Measurements from ENCODE around the gene TTLL11. TPM values are rescaled to one million over a fixed set of nuclear protein-coding genes. Genes with fewer than 3 reads are reported as not detected.

TTLL11 gene
- total and polyA plus RNA-seq, 2 experiments from 2014 or later, result 0.57 to 1.4 TPM

DNA sequence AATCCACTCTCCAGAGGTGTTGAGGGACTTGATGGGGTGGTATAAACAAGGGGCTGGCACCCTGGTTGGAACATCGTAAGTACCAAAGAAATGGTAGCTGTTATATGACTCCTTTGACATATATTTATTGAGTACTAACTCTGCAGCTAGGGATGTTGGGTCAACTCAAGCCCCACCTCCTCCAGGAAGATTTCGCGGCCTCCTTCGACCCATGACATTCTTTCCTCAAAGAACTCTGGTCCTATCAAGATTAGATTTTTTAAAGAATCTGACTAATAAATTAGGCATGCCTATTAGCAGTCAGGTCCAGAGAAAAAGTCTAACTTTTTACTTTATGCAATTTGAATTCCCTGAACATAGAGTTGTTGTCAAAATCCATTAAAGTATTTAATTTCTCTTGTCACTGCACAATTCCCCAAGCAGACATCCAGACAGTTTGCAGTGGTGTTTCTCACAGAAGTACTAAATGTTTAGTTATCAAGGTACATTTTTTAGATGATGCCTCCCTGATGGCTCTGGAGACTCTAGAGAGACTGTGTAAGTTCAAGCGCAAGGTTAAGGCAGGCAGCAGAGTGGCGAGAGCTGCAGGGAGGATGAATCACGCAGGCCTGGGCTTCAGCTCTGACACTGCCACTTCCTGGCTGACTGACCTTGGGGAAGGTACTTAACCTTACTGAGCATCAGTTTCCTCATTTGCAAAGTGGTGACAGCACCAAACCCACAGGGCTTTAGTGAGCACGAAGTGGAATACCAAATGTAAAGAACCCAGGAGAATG lies 209.6 kb downstream of the TTLL11 start (continued):
- TF ChIP-seq, protein P1, sequence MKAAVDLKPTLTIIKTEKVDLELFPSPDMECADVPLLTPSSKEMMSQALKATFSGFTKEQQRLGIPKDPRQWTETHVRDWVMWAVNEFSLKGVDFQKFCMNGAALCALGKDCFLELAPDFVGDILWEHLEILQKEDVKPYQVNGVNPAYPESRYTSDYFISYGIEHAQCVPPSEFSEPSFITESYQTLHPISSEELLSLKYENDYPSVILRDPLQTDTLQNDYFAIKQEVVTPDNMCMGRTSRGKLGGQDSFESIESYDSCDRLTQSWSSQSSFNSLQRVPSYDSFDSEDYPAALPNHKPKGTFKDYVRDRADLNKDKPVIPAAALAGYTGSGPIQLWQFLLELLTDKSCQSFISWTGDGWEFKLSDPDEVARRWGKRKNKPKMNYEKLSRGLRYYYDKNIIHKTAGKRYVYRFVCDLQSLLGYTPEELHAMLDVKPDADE (IDR thresholded peaks at IDR 0.05), result no peak
- TF ChIP-seq EZH2 (IDR thresholded peaks at IDR 0.05; ENCODE audit: low read depth, unreplicated experiment) (no peak), STAT1 (IDR thresholded peaks at IDR 0.05; ENCODE audit: unreplicated experiment) (no peak), POLR2AphosphoS5 (IDR thresholded peaks at IDR 0.05; ENCODE audit: low read depth) (no peak), JUNB (IDR thresholded peaks at IDR 0.05; ENCODE audit: unreplicated experiment) (no peak), EZH2phosphoT487 (IDR thresholded peaks at IDR 0.05; ENCODE audit: unreplicated experiment) (no peak), ZNF331 (CRISPR knock-in tag; IDR thresholded peaks at IDR 0.05; ENCODE audit: low read depth) (no peak)

DNA sequence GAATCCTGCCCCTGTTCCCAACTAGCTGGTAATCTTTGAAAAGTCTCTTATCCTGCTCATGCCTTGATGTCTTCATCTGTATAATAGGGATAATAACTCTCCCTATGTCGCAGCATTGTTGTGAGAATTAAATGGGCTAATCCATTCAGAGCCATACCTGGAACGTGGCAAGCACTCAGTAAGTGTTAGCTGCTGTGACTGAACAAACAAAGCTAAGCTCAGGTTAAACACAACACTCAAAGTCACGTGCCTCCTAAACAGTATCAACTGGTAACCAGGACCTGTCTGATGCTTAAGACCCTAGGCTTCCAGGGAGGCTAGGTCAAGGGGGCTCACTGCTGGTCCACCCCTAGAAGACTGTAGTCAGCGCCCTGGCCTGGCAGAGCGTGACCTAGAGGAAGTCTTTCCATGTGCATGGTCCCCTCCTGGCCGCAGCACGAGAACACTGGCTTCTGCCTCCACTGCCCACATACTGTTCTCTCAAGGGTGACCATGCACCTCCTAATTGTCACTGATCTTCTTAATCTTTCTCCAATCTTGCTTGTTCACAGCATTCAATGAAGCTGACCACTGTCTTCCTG lies 211.1 kb downstream of the TTLL11 start:
- no peak overlapping the region for H2AFZ ChIP-seq
- Mint-ChIP-seq H3K36me3 (ENCODE audit: low read depth) (no peaks in the 10 kb centered on the region), H3K4me1 (peaks cover 10% of the 10 kb centered on the region), H3K9me3 (no peaks in the 10 kb centered on the region), H3K4me3 (no peak overlapping the region), H3K27ac (no peak overlapping the region), H3K27me3 (ENCODE audit: insufficient read depth, low read depth, poor library complexity) (peaks cover 5% of the 10 kb centered on the region)
- H3K9me2 ChIP-seq (ENCODE audit: insufficient read depth), result no peaks in the 10 kb centered on the region
- ATAC-seq (no peak), DNase-seq (ENCODE audit: low spot score) (no peak)
- no peaks in the 10 kb centered on the region for H3K36me3 ChIP-seq (ENCODE audit: insufficient read depth)
- H3K4me2 ChIP-seq, result no peak overlapping the region
- H3K4me1 ChIP-seq (ENCODE audit: insufficient read depth), result 0 out of 2 replicates have a peak, but pooled peaks cover 7% of the 10 kb centered on the region
- H3K27me3 ChIP-seq (ENCODE audit: insufficient read depth), result no peaks in the 10 kb centered on the region
- H3K79me2 ChIP-seq (replicated peaks; ENCODE audit: insufficient read depth), result no peaks in the 10 kb centered on the region
- no peak overlapping the region for H3K27ac ChIP-seq (ENCODE audit: low read depth)
- no peaks in the 10 kb centered on the region for H3F3A ChIP-seq (replicated peaks; ENCODE audit: low read depth)
- no peaks in the 10 kb centered on the region for H4K20me1 ChIP-seq (replicated peaks; ENCODE audit: insufficient read depth)
- no peak overlapping the region for H3K4me3 ChIP-seq
- no peak for TF ChIP-seq NANOG (IDR thresholded peaks at IDR 0.05; ENCODE audit: borderline replicate concordance)
- TF ChIP-seq ZNF114 (CRISPR knock-in tag; IDR thresholded peaks at IDR 0.05), result no peak
- TF ChIP-seq CREB1 (CRISPR knock-in tag; IDR thresholded peaks at IDR 0.05; ENCODE audit: low read depth), result no peak
- TF ChIP-seq STAT1 (IDR thresholded peaks at IDR 0.05; ENCODE audit: unreplicated experiment), result no peak
- TF ChIP-seq JUNB (IDR thresholded peaks at IDR 0.05; ENCODE audit: unreplicated experiment), result no peak
- TF ChIP-seq, protein P2, sequence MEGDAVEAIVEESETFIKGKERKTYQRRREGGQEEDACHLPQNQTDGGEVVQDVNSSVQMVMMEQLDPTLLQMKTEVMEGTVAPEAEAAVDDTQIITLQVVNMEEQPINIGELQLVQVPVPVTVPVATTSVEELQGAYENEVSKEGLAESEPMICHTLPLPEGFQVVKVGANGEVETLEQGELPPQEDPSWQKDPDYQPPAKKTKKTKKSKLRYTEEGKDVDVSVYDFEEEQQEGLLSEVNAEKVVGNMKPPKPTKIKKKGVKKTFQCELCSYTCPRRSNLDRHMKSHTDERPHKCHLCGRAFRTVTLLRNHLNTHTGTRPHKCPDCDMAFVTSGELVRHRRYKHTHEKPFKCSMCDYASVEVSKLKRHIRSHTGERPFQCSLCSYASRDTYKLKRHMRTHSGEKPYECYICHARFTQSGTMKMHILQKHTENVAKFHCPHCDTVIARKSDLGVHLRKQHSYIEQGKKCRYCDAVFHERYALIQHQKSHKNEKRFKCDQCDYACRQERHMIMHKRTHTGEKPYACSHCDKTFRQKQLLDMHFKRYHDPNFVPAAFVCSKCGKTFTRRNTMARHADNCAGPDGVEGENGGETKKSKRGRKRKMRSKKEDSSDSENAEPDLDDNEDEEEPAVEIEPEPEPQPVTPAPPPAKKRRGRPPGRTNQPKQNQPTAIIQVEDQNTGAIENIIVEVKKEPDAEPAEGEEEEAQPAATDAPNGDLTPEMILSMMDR (conservative IDR thresholded peaks at IDR 0.05; ENCODE audit: low read depth in 2 of 2), result no peak
- TF ChIP-seq, protein P1 (IDR thresholded peaks at IDR 0.05), result no peak
- TF ChIP-seq ZNF331 (CRISPR knock-in tag; IDR thresholded peaks at IDR 0.05; ENCODE audit: low read depth), result no peak
- no peak for TF ChIP-seq EZH2phosphoT487 (IDR thresholded peaks at IDR 0.05; ENCODE audit: unreplicated experiment)
- TF ChIP-seq, protein P3, sequence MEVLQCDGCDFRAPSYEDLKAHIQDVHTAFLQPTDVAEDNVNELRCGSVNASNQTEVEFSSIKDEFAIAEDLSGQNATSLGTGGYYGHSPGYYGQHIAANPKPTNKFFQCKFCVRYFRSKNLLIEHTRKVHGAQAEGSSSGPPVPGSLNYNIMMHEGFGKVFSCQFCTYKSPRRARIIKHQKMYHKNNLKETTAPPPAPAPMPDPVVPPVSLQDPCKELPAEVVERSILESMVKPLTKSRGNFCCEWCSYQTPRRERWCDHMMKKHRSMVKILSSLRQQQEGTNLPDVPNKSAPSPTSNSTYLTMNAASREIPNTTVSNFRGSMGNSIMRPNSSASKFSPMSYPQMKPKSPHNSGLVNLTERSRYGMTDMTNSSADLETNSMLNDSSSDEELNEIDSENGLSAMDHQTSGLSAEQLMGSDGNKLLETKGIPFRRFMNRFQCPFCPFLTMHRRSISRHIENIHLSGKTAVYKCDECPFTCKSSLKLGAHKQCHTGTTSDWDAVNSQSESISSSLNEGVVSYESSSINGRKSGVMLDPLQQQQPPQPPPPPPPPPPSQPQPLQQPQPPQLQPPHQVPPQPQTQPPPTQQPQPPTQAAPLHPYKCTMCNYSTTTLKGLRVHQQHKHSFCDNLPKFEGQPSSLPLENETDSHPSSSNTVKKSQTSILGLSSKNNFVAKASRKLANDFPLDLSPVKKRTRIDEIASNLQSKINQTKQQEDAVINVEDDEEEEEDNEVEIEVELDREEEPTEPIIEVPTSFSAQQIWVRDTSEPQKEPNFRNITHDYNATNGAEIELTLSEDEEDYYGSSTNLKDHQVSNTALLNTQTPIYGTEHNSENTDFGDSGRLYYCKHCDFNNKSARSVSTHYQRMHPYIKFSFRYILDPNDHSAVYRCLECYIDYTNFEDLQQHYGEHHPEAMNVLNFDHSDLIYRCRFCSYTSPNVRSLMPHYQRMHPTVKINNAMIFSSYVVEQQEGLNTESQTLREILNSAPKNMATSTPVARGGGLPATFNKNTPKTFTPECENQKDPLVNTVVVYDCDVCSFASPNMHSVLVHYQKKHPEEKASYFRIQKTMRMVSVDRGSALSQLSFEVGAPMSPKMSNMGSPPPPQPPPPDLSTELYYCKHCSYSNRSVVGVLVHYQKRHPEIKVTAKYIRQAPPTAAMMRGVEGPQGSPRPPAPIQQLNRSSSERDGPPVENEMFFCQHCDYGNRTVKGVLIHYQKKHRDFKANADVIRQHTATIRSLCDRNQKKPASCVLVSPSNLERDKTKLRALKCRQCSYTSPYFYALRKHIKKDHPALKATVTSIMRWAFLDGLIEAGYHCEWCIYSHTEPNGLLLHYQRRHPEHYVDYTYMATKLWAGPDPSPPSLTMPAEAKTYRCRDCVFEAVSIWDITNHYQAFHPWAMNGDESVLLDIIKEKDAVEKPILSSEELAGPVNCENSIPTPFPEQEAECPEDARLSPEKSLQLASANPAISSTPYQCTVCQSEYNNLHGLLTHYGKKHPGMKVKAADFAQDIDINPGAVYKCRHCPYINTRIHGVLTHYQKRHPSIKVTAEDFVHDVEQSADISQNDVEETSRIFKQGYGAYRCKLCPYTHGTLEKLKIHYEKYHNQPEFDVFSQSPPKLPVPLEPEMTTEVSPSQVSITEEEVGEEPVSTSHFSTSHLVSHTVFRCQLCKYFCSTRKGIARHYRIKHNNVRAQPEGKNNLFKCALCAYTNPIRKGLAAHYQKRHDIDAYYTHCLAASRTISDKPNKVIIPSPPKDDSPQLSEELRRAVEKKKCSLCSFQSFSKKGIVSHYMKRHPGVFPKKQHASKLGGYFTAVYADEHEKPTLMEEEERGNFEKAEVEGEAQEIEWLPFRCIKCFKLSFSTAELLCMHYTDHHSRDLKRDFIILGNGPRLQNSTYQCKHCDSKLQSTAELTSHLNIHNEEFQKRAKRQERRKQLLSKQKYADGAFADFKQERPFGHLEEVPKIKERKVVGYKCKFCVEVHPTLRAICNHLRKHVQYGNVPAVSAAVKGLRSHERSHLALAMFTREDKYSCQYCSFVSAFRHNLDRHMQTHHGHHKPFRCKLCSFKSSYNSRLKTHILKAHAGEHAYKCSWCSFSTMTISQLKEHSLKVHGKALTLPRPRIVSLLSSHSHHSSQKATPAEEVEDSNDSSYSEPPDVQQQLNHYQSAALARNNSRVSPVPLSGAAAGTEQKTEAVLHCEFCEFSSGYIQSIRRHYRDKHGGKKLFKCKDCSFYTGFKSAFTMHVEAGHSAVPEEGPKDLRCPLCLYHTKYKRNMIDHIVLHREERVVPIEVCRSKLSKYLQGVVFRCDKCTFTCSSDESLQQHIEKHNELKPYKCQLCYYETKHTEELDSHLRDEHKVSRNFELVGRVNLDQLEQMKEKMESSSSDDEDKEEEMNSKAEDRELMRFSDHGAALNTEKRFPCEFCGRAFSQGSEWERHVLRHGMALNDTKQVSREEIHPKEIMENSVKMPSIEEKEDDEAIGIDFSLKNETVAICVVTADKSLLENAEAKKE (CRISPR knock-in tag; IDR thresholded peaks at IDR 0.05), result no peak
- no peak for TF ChIP-seq POLR2AphosphoS5 (IDR thresholded peaks at IDR 0.05; ENCODE audit: low read depth)
- TF ChIP-seq EZH2 (IDR thresholded peaks at IDR 0.05; ENCODE audit: low read depth, unreplicated experiment), result no peak
